ENCODE results near the gene PLPPR3.
"Not testable (repeated sequence)": the region's sequence is repeated elsewhere in the genome, so short reads cannot be mapped to it uniquely, and the experiment has no call there.

Gene PLPPR3

DNA sequence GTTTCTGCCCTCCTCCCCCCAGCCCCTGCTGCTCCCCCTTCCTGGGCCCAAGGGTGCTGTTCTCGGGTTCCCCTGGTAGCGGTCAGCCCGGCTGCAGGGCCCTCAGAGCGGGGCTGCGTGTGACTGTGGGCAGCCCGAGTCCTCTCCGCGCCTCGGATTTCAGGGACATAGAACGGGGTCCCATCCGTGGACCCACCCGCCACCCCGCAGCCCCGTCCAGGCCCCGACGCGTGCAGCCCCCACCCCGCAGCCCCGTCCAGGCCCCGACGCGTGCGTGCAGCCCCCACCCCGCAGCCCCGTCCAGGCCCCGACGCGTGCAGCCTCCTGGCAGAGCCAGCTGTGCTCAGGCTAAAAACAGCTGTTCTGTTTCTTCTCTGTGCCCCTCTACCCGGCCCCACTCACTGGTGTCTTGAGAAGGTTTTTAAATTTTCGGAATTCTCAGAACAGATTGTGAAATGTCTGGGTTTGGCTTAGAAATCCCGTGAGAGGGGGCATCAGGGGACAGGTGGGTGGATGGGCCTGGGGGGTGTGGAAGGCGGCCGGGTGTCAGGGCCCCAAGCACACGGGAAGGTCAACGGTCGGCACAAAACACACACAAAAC lies 13.6 kb upstream of the PLPPR3 start:
- H3K4me3 ChIP-seq (ENCODE audit: low read length): no peak overlapping the region
- DNase-seq (ENCODE audit: low read depth, low spot score): no peak

DNA sequence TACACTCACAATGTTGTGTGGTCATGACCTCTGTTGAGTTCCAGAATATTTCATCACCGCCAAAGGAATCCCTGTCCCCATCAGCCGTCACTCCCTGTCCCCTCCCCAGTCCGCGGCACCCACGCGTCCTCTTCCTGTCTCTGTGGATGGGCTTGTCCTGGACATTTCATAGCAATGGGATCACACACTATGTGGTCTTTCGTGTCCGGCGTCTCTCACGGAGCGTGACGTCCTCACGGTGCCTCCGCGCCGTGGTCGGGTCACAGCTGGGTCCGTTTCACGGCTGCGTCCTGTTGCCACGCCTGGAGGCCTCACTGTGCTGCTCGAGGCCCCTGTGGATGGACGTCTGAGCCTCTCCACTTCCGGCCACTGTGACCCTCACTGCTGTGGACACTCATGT lies 12.5 kb upstream of the PLPPR3 start:
- H3K4me3 ChIP-seq (ENCODE audit: low read length): no peak overlapping the region
- no peak for DNase-seq (ENCODE audit: low read depth, low spot score)

DNA sequence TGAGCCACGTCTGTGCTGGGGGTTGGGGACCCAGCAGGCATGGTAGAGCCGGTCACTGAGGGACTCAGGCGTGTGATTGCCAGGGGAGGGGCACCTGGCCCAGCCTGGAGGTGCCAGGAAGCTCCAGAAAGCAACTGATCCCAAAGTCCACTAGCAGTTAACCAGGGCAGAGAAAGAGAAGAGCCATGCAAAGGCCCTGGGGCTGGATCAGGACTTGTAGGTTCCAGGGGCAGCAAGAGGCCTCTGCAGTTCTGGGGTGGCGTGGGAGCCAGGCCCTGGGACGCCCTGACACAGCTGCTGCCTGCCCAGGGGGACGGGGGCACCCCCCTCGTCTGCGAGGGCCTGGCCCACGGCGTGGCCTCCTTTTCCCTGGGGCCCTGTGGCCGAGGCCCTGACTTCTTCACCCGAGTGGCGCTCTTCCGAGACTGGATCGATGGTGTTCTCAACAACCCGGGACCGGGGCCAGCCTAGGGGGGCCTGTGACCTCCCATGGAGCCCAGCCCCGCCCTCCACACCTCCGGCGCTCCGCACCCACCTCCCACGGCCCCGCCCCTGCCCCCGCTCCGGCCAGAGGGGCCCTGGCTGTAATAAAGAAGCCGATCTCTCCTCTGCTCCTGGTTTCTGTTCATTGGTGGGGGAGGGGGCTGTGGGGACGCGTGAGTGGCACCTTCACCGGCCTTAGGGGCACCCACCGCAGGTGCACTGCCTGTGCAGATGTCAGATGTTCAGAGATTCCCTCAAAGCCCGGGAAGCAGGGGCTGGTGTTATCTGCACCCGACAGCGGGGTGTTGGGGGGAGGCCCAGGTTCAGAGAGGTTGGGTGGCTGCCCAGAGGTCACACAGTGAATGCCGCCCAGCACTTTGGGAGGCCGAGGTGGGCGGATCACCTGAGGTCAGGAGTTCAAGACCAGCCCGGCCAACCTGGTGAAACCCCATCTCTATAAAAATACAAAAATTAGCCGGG lies 9.9 kb upstream of the PLPPR3 start:
- DNase-seq (ENCODE audit: low read depth, low spot score): no peak
- H3K4me3 ChIP-seq (ENCODE audit: low read length): no peak overlapping the region

DNA sequence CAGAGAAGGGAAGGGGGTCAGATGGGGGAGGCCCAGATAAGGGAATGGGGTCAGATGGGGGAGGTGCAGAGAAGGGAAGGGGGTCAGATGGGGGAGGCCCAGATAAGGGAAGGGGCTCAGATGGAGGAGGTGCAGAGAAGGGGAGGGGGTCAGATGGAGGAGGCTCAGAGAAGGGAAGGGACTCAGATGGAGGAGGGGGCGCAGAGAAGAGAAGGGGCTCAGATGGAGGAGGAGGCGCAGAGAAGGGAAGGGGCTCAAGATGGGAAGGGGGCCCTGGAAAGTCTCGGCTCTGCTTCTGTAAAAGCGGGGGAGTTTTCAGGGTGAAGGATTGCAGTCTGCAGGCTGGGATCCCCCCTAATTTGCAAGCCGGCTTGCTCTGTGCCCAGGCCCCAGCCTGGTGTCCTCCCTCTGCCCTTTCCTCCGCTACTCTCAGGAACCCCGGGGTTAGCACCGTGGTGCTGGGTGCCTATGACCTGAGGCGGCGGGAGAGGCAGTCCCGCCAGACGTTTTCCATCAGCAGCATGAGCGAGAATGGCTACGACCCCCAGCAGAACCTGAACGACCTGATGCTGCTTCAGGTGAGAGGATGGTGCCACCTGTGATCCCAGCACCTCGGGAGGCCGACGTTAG lies 7.5 kb upstream of the PLPPR3 start:
- no peak for DNase-seq (ENCODE audit: low read depth, low spot score)
- no peak overlapping the region for H3K4me3 ChIP-seq (ENCODE audit: low read length)

DNA sequence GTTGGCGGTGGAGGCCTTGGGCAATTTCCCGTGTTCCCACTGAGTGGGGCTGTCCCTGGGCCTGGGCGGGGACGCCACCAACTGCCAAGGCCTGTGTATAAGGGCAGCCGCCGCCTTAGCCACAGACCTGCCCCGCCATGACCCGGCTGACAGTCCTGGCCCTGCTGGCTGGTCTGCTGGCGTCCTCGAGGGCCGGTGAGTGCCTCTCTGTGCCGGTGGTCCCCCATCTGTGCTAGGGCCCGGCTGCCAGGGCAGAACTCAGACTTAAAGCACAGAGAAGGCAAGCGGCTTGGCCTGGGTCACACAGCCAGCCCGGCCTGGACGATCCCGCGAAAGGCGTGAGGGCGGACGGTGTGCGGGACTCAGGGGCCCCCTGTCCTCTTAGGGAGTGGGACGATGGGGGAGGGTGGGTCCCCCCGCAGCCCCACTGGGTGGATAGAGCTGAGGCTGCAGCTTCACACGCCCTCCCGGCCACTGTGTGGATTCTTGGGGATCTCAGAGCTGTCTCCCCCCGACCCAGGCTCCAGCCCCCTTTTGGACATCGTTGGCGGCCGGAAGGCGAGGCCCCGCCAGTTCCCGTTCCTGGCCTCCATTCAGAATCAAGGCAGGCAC lies 6.1 kb upstream of the PLPPR3 start, which contains the start of gene AZU1:
AZU1 (plus strand) TSS at position 128 of the 612 bp plus-strand sequence; CDS start at position 138, 10 bp downstream.
- no peak for DNase-seq (ENCODE audit: low read depth, low spot score)
- no peak within 1 kb of the TSS for H3K4me3 ChIP-seq (ENCODE audit: low read length)

DNA sequence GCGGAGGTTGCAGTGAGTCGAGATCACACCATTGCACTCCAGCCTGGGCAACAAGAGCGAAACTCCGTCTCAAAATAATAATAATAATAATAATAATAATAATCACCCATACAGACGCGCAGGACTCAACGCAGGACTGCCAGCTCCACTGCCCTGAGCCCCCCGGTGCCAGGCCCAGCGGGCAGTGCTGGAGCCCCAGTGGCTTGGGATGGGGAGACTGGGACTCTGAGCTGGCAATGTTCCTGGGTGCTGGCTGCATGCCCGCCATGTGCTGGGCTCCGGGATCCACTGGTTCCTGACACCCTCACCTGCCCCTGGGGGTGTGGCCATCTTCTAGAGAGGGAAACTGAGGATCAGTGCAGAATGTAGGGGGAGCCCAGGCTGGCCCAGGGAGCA lies 5.6 kb upstream of the PLPPR3 start:
- no peak overlapping the region for H3K4me3 ChIP-seq (ENCODE audit: low read length)
- no peak for DNase-seq (ENCODE audit: low read depth, low spot score)

DNA sequence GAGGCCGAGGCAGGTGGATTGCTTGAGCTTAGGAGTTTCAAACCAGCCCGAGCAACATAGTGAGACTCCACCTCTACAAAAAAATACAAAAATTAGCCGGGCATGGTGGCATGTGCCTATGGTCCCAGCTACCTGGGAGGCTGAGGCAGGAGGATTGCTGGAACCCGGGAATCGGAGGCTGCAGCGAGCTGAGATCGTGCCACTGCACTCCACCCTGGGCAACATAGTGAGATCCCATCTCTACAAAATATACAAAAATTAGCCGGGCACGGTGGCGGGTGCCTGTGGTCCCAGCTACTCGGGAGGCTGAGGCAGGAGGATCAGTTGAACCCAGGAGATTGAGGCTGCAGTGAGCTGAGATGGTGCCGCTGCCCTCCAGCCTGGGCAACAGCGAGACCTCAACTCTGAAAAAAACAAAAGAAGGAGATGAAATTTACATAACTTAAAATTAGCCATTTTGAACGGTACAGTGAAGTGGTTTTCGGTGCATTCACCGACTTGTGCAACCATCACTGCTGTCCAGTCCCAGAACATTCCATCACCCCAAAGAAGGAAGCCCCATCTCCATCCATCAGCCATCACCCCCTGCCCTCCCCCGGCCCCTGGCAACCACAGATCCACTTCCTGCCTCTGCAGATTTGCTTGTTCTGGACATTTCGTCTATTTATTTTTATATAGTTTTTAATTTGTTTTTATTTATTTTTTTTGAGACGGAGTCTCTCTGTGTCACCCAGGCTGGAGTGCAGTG lies 4.3 kb upstream of the PLPPR3 start:
- DNase-seq (ENCODE audit: low read depth, low spot score): no peak
- no peak overlapping the region for H3K4me3 ChIP-seq (ENCODE audit: low read length)

DNA sequence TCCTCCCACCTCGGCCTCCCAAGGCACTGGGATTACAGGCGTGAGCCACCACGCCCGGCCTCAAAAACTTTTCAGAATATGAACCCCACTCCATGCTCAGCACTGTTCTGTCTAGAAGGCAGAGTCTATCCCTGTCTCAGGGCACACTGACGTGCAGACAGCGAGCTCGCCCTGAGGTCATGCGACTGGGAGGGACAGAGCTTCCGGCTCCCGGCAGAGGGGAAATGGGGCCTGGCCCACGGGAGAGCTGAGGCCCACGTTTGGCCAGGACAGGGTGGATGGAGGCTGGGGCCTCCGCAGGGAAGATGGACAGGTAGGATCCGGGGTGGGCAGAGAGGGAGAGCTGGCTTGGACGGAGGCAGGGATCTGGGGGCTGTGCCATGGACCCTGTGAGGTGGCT lies 3.1 kb upstream of the PLPPR3 start:
- no peak for DNase-seq (ENCODE audit: low read depth, low spot score)
- no peak overlapping the region for H3K4me3 ChIP-seq (ENCODE audit: low read length)

DNA sequence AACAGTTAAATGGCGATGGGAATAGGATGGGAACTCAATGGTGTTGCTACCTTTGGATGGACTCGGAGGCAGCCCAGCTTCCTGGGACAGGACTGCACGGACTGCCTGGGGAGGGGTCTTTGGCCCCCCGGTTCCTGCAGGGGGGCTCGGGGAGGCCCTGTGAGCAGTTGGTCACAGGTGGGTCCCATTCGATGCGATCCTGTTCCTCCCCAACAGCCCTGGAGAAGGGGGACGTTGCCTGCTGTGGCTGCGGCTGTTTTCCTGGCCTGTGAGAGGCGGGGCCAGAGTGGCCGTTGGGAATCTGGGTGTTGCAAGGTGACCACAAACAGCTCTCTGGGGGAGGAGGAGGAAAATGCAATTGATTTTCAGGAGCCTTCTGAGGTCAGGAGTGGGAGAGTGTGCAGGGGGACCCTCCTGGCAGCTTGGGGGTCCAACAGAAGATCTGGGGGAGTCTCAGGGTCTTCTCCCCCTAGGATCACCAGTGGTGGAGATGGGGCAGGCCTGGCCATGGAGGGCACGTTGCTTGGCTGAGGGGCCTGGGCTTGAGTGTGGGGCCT lies 1.9 kb upstream of the PLPPR3 start:
- DNase-seq (ENCODE audit: low read depth, low spot score): no peak
- H3K4me3 ChIP-seq (ENCODE audit: low read length): no peak overlapping the region

DNA sequence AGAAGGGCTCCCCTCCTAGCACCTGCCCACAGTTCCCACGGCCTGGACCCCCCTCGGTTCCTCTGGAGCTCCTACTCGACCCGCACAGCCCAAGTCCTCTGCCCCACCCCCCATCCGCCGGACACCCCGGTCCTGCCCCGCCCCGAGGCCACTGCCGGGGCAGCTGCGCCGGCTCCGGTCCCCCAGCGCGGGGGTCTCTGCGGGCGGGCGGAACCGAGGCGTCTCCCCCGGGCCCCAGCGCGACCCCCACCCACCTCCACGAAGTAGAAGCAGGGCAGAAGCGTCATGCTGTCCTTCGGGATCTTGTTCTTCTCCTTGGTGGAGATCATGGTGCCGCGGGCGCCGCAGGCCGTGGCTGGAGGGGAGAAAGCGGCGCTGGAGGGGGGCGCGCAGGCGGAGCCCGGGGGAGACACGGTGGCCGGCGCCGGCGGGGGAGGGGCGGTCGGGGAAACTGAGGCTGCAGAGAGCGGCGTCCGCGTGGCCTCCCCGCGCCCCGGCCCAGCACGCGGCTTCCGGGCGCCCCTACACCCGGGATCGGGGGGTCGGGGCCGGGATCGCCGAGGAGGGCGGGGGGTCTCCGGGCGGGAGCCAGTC lies 427 bp downstream of the PLPPR3 start:
- no peak overlapping the region for H3K4me3 ChIP-seq (ENCODE audit: low read length)
- DNase-seq (ENCODE audit: low read depth, low spot score): no peak

DNA sequence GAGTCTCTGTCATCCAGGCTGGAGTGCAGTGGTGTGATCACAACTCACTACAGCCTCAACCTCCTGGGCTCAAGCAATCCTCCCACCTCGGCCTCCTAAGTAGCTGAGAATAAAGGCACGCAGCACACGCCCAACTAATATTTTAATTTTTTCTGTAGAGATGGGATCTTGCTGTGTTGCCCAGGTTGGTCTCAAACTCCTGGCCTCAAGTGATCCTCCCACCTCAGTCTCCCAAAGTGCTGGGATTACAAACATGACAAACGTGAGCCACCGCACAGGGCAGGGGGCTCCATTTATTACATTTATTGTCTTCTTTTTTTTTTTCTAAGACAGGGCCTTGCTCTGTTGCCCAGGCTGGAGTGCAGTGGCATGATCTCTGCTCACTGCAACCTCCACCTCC lies 1.5 kb downstream of the PLPPR3 start:
- DNase-seq (ENCODE audit: low read depth, low spot score); H3K4me3 ChIP-seq (ENCODE audit: low read length): not testable (repeated sequence)

DNA sequence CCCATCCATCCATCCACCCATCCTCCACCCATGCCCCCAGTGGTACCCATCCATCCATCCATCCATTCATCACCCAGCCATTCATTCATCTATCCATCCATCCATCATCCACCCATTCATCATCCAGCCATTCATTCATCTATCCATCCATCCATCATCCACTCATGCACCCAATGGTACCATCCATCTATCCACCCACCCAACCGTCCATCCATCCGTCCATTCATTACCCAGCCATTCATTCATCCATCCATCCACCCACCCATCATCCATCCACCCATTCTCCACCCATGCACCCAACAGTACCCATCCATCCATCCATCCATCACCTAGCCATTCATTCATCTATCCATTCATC lies 5.3 kb downstream of the PLPPR3 start:
- no peak overlapping the region for H3K4me3 ChIP-seq (ENCODE audit: low read length)
- no peak for DNase-seq (ENCODE audit: low read depth, low spot score)

DNA sequence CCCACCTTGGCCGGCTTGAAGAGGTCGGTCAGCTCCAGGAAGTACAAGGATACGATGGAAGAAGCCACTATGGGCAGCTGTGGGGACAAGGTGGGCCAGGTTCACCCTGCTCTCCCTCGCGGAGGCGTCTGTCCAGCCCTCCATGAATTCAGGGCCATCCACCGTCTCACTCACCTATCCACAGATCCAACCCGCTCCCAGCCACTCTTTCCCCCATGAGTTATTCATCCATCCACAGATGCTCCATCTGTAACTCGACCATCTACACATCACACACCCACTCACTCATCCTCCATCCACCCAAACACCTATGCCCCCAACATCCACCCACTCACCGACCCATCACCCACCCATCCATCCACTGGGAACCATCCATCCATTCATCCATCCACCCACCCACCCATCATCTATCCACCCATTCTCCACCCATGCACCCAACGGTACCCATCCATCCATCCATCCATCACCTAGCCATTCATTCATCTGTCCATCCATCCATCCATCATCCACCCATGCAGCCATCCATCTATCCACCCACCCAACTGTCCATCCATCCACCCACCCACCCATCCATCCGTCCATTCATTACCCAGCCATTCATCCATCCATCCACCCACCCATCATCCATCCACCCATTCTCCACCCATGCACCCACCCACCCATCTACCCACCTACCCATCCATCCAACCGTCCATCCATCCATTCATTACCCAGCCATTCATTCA lies 5.8 kb downstream of the PLPPR3 start:
- DNase-seq (ENCODE audit: low read depth, low spot score): no peak
- no peak overlapping the region for H3K4me3 ChIP-seq (ENCODE audit: low read length)

DNA sequence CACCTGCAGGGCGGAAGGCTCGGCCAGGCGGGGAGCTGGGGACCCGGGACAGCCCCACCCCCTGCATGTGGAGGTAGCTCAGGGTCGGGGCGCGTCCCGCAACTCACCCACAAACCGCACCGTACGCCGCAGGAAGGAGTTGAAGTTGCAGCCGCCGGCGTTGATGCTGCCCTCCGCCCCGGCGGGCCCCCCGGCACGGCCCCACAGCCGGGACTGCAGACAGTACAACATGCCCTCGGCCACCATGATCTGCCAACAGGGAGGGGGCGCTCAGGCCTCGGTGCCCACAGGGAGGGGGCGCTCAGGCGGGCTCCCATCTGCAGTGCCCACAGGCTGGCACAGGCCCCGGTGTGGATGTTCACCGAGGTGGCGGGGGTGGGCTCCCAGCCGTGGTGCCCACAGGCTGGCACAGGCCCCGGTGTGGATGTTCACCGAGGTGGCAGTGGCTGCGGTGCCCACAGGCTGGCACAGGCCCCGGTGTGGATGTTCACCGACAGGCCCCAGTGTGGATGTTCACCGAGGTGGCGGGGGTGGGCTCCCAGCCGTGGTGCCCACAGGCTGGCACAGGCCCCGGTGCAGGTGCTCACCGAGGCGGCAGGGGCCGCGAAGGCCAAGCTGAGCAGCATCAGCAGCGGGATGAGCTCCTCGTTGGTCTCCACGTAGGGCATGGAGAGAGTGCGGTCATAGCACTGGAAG lies 6.5 kb downstream of the PLPPR3 start:
- DNase-seq (ENCODE audit: low read depth, low spot score): no peak
- no peak overlapping the region for H3K4me3 ChIP-seq (ENCODE audit: low read length)

DNA sequence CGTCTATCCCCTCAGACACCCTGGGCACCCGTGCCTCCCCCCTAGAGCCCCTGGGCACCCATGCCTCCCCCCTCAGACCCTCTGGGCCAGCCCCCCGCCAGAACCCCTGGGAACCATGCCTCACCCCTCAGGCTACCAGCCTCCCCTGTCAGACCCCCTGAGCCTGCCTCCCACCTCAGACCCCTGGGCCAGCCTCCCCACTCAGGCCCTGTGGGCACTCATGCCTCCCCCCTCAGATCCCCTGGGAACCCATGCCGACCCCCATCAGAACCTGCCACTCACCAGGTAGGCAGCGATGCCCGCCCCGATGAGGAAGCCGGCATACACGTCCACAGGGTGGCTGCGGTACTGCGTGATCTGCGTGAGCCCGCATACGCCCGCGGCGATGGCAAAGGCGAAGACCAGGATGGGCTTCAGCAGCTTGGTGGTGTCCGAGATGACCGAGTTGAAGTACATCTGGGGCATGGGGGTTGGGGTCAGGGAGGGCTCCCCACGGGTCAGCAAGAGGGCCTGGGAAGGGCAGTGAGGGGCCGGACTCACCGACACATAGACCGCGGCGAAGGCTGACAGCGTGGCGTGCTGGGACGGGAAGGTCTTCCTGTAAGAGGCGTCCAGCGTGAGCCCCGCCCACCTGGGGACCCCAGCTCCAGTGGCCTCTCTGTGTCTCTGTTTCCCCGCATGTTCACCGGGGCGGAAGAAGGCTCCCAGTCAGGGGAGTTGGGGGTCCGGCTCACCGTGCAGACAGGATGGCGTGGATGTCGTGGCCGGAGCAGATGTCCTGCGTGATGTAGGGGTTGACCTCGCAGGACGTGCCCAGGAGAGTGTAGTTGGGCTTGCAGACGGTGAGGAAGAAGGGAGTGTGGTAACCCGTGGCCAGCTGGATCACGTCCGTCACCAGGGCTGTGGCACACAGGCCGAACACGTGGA lies 7.3 kb downstream of the PLPPR3 start:
- H3K4me3 ChIP-seq (ENCODE audit: low read length): no peak overlapping the region
- DNase-seq (ENCODE audit: low read depth, low spot score): no peak

All from Jurkat, Clone E6-1 (cell line).